Gastrocnemius medialis (tissue), 4 donors: ENCODE data around the gene OOSP2. TPM values are rescaled to one million over a fixed set of nuclear protein-coding genes. Genes with fewer than 3 reads are reported as not detected.
"Not testable (repeated sequence)": the region's sequence is repeated elsewhere in the genome, so short reads cannot be mapped to it uniquely, and the experiment has no call there.

Source experiments
- ATAC-seq, 2 donors: fragments of 150-250 bp; one replicate each; pipeline ENCODE4 v1.9.1; 2016
- DNase-seq, 2 donors: peaks; one replicate each; pipeline ENCODE4 v3.0.0-alpha.2; 2019
- H3K27ac ChIP-seq, 4 donors: fragments of 200-600 bp; sonication (generic); 1 replicate in 1 of 4; 2 replicates in 3 of 4; pipeline ENCODE4 v1.5.1; 2016 to 2018; ENCODE audit warnings: mild to moderate bottlenecking in 2 of 4, moderate library complexity in 1 of 4
- H3K27me3 ChIP-seq, 3 donors: fragments of 200-600 bp; sonication (generic) in 2 of 3; 1 replicate in 1 of 3; 2 replicates in 2 of 3; pipeline versions ENCODE4 v1.5.1 to v1.6.0; 2016 to 2019; ENCODE audit warnings: mild to moderate bottlenecking in 1 of 3, moderate library complexity in 1 of 3
- H3K36me3 ChIP-seq, 2 donors: fragments of 200-600 bp; sonication (generic) in 1 of 2; one replicate each; pipeline ENCODE4 v1.5.1; 2017 to 2018
- H3K4me1 ChIP-seq, 2 donors: fragments of 200-600 bp; sonication (generic) in 1 of 2; one replicate each; pipeline ENCODE4 v1.5.1; 2016 to 2017; ENCODE audit warnings: mild to moderate bottlenecking in 2 of 2
- H3K4me3 ChIP-seq, 4 donors: fragments of 200-600 bp; sonication (generic) in 3 of 4; 1 replicate in 1 of 4; 2 replicates in 3 of 4; pipeline ENCODE4 v1.5.1; 2016 to 2019; ENCODE audit warnings: mild to moderate bottlenecking in 2 of 4
- H3K9me3 ChIP-seq, 3 donors: fragments of 200-600 bp; sonication (generic) in 2 of 3; 1 replicate in 1 of 3; 2 replicates in 2 of 3; pipeline ENCODE4 v1.5.1; 2016 to 2019
- CTCF ChIP-seq, 5 experiments: fragments of 450-650 bp in 3 of 5; fragments of 200-600 bp in 2 of 5; sonication (generic) in 2 of 5; IDR thresholded peaks in 4 of 5; conservative IDR thresholded peaks in 1 of 5; 1 replicate in 4 of 5; 2 replicates in 1 of 5; pipeline ENCODE4 v1.5.1; 2016 to 2019; ENCODE audit warnings: antibody characterized with exemption in 5 of 5, mild to moderate bottlenecking in 3 of 5, moderate library complexity in 3 of 5
- POLR2A ChIP-seq, 2 donors: fragments of 450-650 bp; IDR thresholded peaks; one replicate each; pipeline ENCODE4 v1.6.1; 2017; ENCODE audit warnings: antibody characterized with exemption in 2 of 2, mild to moderate bottlenecking in 2 of 2, moderate library complexity in 2 of 2
- in situ Hi-C, 4 donors: fragments of 200-750 bp; cut with MboI; loops; one replicate each; pipeline versions ENCODE4 v1.15.0 to v1.8.0; 2017; ENCODE audit warnings: low sequenced_read_pairs in 4 of 4
- intact Hi-C: fragments of 100-400 bp; cut with DNase I; formaldehyde crosslinking; loops from one replicate; pipeline ENCODE4 v1.15.1; 2023; ENCODE audit warnings: low total_unique reads
- total RNA-seq, 4 donors: library from RNA; depleted of rRNA; stranded (reverse); fragments of >200 nt; gene quantifications; one replicate each; pipeline versions ENCODE4 v1.1.0 to v1.2.3, GENCODE V29; 2016

Gene OOSP2
- total RNA-seq, 4 donors from 2014 or later, result not detected

GRCh38 chr11:60059521-60060240 lies 19.5 kb downstream of the OOSP2 start:
- TF ChIP-seq CTCF (IDR thresholded peaks at IDR 0.05 in 4 of 5, conservative IDR thresholded peaks at IDR 0.05 in 1 of 5) (no peak), POLR2A (IDR thresholded peaks at IDR 0.05) (no peak)
- in situ Hi-C loops, result no loop called here
- no peak for ATAC-seq
- H3K27me3 ChIP-seq, result no peaks in the 10 kb centered on the region
- intact Hi-C loops, result no loop called here
- DNase-seq, result no peak
- no peaks in the 10 kb centered on the region for H3K4me1 ChIP-seq
- no peak overlapping the region for H3K4me3 ChIP-seq
- H3K27ac ChIP-seq, result no peak overlapping the region
- no peaks in the 10 kb centered on the region for H3K36me3 ChIP-seq
- H3K9me3 ChIP-seq, result no peaks in the 10 kb centered on the region

GRCh38 chr11:60064111-60064510 lies 23.9 kb downstream of the OOSP2 start:
- in situ Hi-C loops, result no loop called here
- H3K9me3 ChIP-seq, result no peaks in the 10 kb centered on the region

GRCh38 chr11:60065801-60066200 lies 25.6 kb downstream of the OOSP2 start:
- H3K27me3 ChIP-seq, result no peaks in the 10 kb centered on the region
- intact Hi-C loops, result no loop called here
- DNase-seq (no peak), ATAC-seq (no peak)
- no peaks in the 10 kb centered on the region for H3K36me3 ChIP-seq
- in situ Hi-C loops, result no loop called here
- no peaks in the 10 kb centered on the region for H3K4me1 ChIP-seq
- no peaks in the 10 kb centered on the region for H3K9me3 ChIP-seq
- H3K27ac ChIP-seq, result no peak overlapping the region
- TF ChIP-seq POLR2A (IDR thresholded peaks at IDR 0.05) (no peak), CTCF (IDR thresholded peaks at IDR 0.05 in 4 of 5, conservative IDR thresholded peaks at IDR 0.05 in 1 of 5) (no peak)
- H3K4me3 ChIP-seq, result no peak overlapping the region

More at GRCh38 chr11:60064111-60064510, 23.9 kb downstream of the OOSP2 start:
- no peaks in the 10 kb centered on the region for H3K27me3 ChIP-seq
- H3K4me1 ChIP-seq, result no peaks in the 10 kb centered on the region
- no peak for TF ChIP-seq CTCF (IDR thresholded peaks at IDR 0.05 in 4 of 5, conservative IDR thresholded peaks at IDR 0.05 in 1 of 5)
- no peak for TF ChIP-seq POLR2A (IDR thresholded peaks at IDR 0.05)
- intact Hi-C loops, result no loop called here
- H3K27ac ChIP-seq, result no peak overlapping the region
- no peaks in the 10 kb centered on the region for H3K36me3 ChIP-seq
- ATAC-seq (no peak), DNase-seq (no peak)
- H3K4me3 ChIP-seq, result no peak overlapping the region

GRCh38 chr11:60069450-60069849 lies 29.2 kb downstream of the OOSP2 start:
- Histone ChIP-seq H3K4me3 (no peak overlapping the region), H3K36me3 (no peaks in the 10 kb centered on the region), H3K4me1 (no peaks in the 10 kb centered on the region), H3K27me3 (no peaks in the 10 kb centered on the region), H3K27ac (no peak overlapping the region), H3K9me3 (no peaks in the 10 kb centered on the region)
- in situ Hi-C loops, result no loop called here
- DNase-seq, result no peak
- ATAC-seq, result no peak
- TF ChIP-seq CTCF (IDR thresholded peaks at IDR 0.05 in 4 of 5, conservative IDR thresholded peaks at IDR 0.05 in 1 of 5), result no peak
- TF ChIP-seq POLR2A (IDR thresholded peaks at IDR 0.05), result no peak
- intact Hi-C loops, result no loop called here

- ATAC-seq, H3K36me3 ChIP-seq, H3K9me3 ChIP-seq, H3K27me3 ChIP-seq, in situ Hi-C loops, intact Hi-C loops, DNase-seq, H3K27ac ChIP-seq, H3K4me3 ChIP-seq, H3K4me1 ChIP-seq: not testable (repeated sequence)
Measured at GRCh38 chr11:60071644-60072043, 31.4 kb downstream of the OOSP2 start.
